ENCODE results near the gene SARM1. TPM values are rescaled to one million over a fixed set of nuclear protein-coding genes. Genes with fewer than 3 reads are reported as not detected.
A peak's percentile ranks its signal among the peaks of the same experiment; 100 is the strongest.

Gene SARM1
- polyA plus RNA-seq, 1 donor (not counting 4 experiments of a cell fraction or from before 2014, with no cell fraction given): 0.90 TPM

GRCh38 chr17:28384281-28385036 lies 13.0 kb downstream of the SARM1 start:
- Histone ChIP-seq H3K9me3 (ENCODE audit: control insufficient read depth, low read depth, low read length) (no peaks in the 10 kb centered on the region), H3K27me3 (ENCODE audit: control insufficient read depth, extremely low read depth, insufficient read depth, low read length) (peaks cover 36% of the 10 kb centered on the region), H3K27ac (ENCODE audit: control insufficient read depth, insufficient read depth, low read length) (no peak overlapping the region), H3K79me2 (ENCODE audit: control insufficient read depth, insufficient read depth, low read length) (no peaks in the 10 kb centered on the region), H3K9ac (ENCODE audit: control insufficient read depth, extremely low read depth, insufficient read depth, low read length) (peak overlapping the region; percentile 22), H3K4me3 (ENCODE audit: control insufficient read depth in 2 of 3, extremely low read depth in 1 of 3, insufficient read depth in 2 of 3, low read depth in 1 of 3, low read length in 3 of 3) (peak overlapping the region; percentile 32 to 69 (median 63)), H4K20me1 (ENCODE audit: control insufficient read depth, extremely low read depth, insufficient read depth, low read length) (no peaks in the 10 kb centered on the region), H3K4me2 (ENCODE audit: control insufficient read depth, extremely low read depth, insufficient read depth, low read depth, low read length) (peak overlapping the region; percentile 87), H3K9me1 (ENCODE audit: control insufficient read depth, extremely low read depth, insufficient read depth, low read length) (no peaks in the 10 kb centered on the region), H2AFZ (ENCODE audit: control insufficient read depth, low read length) (peak overlapping the region; percentile 90), H3K36me3 (ENCODE audit: control insufficient read depth in 2 of 2, extremely low read depth in 1 of 2, insufficient read depth in 2 of 2, low read length in 2 of 2) (no peaks in the 10 kb centered on the region), H3K4me1 (ENCODE audit: control insufficient read depth, extremely low read depth, insufficient read depth, low read length) (peaks cover 23% of the 10 kb centered on the region)
- TF ChIP-seq EZH2 (IDR thresholded peaks at IDR 0.05; ENCODE audit: low read length): peak; percentile 81
- TF ChIP-seq, protein P1, sequence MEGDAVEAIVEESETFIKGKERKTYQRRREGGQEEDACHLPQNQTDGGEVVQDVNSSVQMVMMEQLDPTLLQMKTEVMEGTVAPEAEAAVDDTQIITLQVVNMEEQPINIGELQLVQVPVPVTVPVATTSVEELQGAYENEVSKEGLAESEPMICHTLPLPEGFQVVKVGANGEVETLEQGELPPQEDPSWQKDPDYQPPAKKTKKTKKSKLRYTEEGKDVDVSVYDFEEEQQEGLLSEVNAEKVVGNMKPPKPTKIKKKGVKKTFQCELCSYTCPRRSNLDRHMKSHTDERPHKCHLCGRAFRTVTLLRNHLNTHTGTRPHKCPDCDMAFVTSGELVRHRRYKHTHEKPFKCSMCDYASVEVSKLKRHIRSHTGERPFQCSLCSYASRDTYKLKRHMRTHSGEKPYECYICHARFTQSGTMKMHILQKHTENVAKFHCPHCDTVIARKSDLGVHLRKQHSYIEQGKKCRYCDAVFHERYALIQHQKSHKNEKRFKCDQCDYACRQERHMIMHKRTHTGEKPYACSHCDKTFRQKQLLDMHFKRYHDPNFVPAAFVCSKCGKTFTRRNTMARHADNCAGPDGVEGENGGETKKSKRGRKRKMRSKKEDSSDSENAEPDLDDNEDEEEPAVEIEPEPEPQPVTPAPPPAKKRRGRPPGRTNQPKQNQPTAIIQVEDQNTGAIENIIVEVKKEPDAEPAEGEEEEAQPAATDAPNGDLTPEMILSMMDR (optimal IDR thresholded peaks at IDR 0.05 in 1 of 3, IDR thresholded peaks at IDR 0.05 in 1 of 3, conservative IDR thresholded peaks at IDR 0.05 in 1 of 3; ENCODE audit: extremely low read depth in 1 of 3, insufficient read depth in 2 of 3, low read length in 3 of 3): no peak
- DNase-seq (ENCODE audit: low read depth, low spot score) (no peak), FAIRE-seq (no peak)
- dilution Hi-C loops (cut with MboI; ENCODE audit: extremely low pct_ligation_motif_present, low sequenced_read_pairs): no loop called here

- DNase-seq (ENCODE audit: low read depth, low spot score) (no peak), FAIRE-seq (no peak)
- Histone ChIP-seq H3K9ac (ENCODE audit: control insufficient read depth, extremely low read depth, insufficient read depth, low read length) (no peak overlapping the region), H3K4me3 (ENCODE audit: control insufficient read depth in 2 of 3, extremely low read depth in 1 of 3, insufficient read depth in 2 of 3, low read depth in 1 of 3, low read length in 3 of 3) (peak overlapping the region in 1 of 3 experiments; percentile 69), H3K27ac (ENCODE audit: control insufficient read depth, insufficient read depth, low read length) (no peak overlapping the region), H3K4me2 (ENCODE audit: control insufficient read depth, extremely low read depth, insufficient read depth, low read depth, low read length) (peak overlapping the region; percentile 87), H3K27me3 (ENCODE audit: control insufficient read depth, extremely low read depth, insufficient read depth, low read length) (peaks cover 36% of the 10 kb centered on the region), H3K9me3 (ENCODE audit: control insufficient read depth, low read depth, low read length) (no peaks in the 10 kb centered on the region), H4K20me1 (ENCODE audit: control insufficient read depth, extremely low read depth, insufficient read depth, low read length) (no peaks in the 10 kb centered on the region), H3K36me3 (ENCODE audit: control insufficient read depth in 2 of 2, extremely low read depth in 1 of 2, insufficient read depth in 2 of 2, low read length in 2 of 2) (no peaks in the 10 kb centered on the region), H3K4me1 (ENCODE audit: control insufficient read depth, extremely low read depth, insufficient read depth, low read length) (peaks cover 23% of the 10 kb centered on the region), H2AFZ (ENCODE audit: control insufficient read depth, low read length) (no peak overlapping the region), H3K9me1 (ENCODE audit: control insufficient read depth, extremely low read depth, insufficient read depth, low read length) (no peaks in the 10 kb centered on the region), H3K79me2 (ENCODE audit: control insufficient read depth, insufficient read depth, low read length) (no peaks in the 10 kb centered on the region)
- dilution Hi-C loops (cut with MboI; ENCODE audit: extremely low pct_ligation_motif_present, low sequenced_read_pairs): no loop called here
- TF ChIP-seq, protein P1 (optimal IDR thresholded peaks at IDR 0.05 in 1 of 3, IDR thresholded peaks at IDR 0.05 in 1 of 3, conservative IDR thresholded peaks at IDR 0.05 in 1 of 3; ENCODE audit: extremely low read depth in 1 of 3, insufficient read depth in 2 of 3, low read length in 3 of 3): no peak
- TF ChIP-seq EZH2 (IDR thresholded peaks at IDR 0.05; ENCODE audit: low read length): no peak
Measured at GRCh38 chr17:28385037-28385400, 13.5 kb downstream of the SARM1 start.

All from keratinocyte (primary cell).